HG03457 (cell line): ENCODE results near the gene ZNF547.
A peak's percentile ranks its signal among the peaks of the same experiment; 100 is the strongest.
"Not testable (repeated sequence)": the region's sequence is repeated elsewhere in the genome, so short reads cannot be mapped to it uniquely, and the experiment has no call there.

Source experiments
- ATAC-seq: cut with Tn5 transposase; IDR thresholded peaks from one replicate; pipeline ENCODE4 v1.9.1; 2021; ENCODE audit warnings: moderate number of reproducible peaks; ENCODE audit not compliant: unreplicated experiment

ZNF547 gene

GRCh38 chr19:57374179-57374578 lies 10.8 kb downstream of the ZNF547 start:
- no peak for ATAC-seq

- not testable (repeated sequence) for ATAC-seq
Measured at GRCh38 chr19:57374647-57375046, 11.3 kb downstream of the ZNF547 start.

GRCh38 chr19:57376151-57376550 lies 12.8 kb downstream of the ZNF547 start:
- no peak for ATAC-seq

GRCh38 chr19:57377498-57378146 lies 14.3 kb downstream of the ZNF547 start:
- ATAC-seq: no peak

GRCh38 chr19:57380923-57381322 lies 17.6 kb downstream of the ZNF547 start:
- no peak for ATAC-seq

- ATAC-seq: no peak
Measured at GRCh38 chr19:57382806-57383488, 19.6 kb downstream of the ZNF547 start.

- no peak for ATAC-seq
Measured at GRCh38 chr19:57389194-57389729, 25.9 kb downstream of the ZNF547 start.

- peak; percentile 92 for ATAC-seq
Measured at GRCh38 chr19:57389730-57390598, 26.6 kb downstream of the ZNF547 start, which contains the start of gene ZNF548. Gene ZNF548 (plus strand): TSS chr19:57389854. CDS start chr19:57390100, 246 bp downstream.

- ATAC-seq: no peak
Measured at GRCh38 chr19:57395710-57396109, 32.4 kb downstream of the ZNF547 start.

- no peak for ATAC-seq
Measured at GRCh38 chr19:57398868-57399267, 35.5 kb downstream of the ZNF547 start.

- no peak for ATAC-seq
Measured at GRCh38 chr19:57403737-57404563, 40.6 kb downstream of the ZNF547 start.

GRCh38 chr19:57406516-57407123 lies 43.3 kb downstream of the ZNF547 start:
- no peak for ATAC-seq

GRCh38 chr19:57410877-57411671 lies 47.7 kb downstream of the ZNF547 start, which contains the start of gene ZNF17:
Gene ZNF17 (plus strand): TSS chr19:57411161. CDS start chr19:57413616, 2,455 bp downstream.
- ATAC-seq: peak; percentile 94

GRCh38 chr19:57419439-57419838 lies 56.1 kb downstream of the ZNF547 start:
- no peak for ATAC-seq

- ATAC-seq: no peak
Measured at GRCh38 chr19:57421037-57421436, 57.7 kb downstream of the ZNF547 start.
